ENCODE data around the gene ZNF280B. TPM values are rescaled to one million over a fixed set of nuclear protein-coding genes. Genes with fewer than 3 reads are reported as not detected.
"Not testable (repeated sequence)": the region's sequence is repeated elsewhere in the genome, so short reads cannot be mapped to it uniquely, and the experiment has no call there.

ZNF280B gene
- total and polyA plus RNA-seq, 12 donors, result 0.81 to 7.8 (median 3.6) TPM

- intact Hi-C loops (cut with DNase I), result no loop called here
- no peaks in the 10 kb centered on the region for H3K9me3 ChIP-seq (replicated peaks in 1 of 3)
- no peak overlapping the region for H3K27ac ChIP-seq
- DNase-seq, result no peak
- WGBS, 4 donors, result 70 to 83% (median 71%) methylated on average over 2 of the region's 2 CpGs
- H3K4me1 ChIP-seq (replicated peaks in 1 of 2), result peaks cover 0 to 7% of the 10 kb centered on the region in 2 donors
- H3K27me3 ChIP-seq, result no peaks in the 10 kb centered on the region
- TF ChIP-seq POLR2A (IDR thresholded peaks at IDR 0.05) (no peak), CTCF (IDR thresholded peaks at IDR 0.05) (no peak)
- no peak overlapping the region for H3K4me3 ChIP-seq
- H3K36me3 ChIP-seq (replicated peaks in 1 of 2), result no peaks in the 10 kb centered on the region
These were observed 10.3 kb downstream of the ZNF280B start for GRCh38 chr22:22498267-22498666.

- H3K27ac ChIP-seq; DNase-seq; intact Hi-C loops (cut with DNase I); H3K4me3 ChIP-seq; H3K27me3 ChIP-seq; H3K9me3 ChIP-seq (replicated peaks in 1 of 3); H3K4me1 ChIP-seq (replicated peaks in 1 of 2); H3K36me3 ChIP-seq (replicated peaks in 1 of 2): not testable (repeated sequence)
- 72 to 88% (median 79%) methylated on average over 3 of the region's 3 CpGs for WGBS, 4 donors
These were observed 17.0 kb downstream of the ZNF280B start for GRCh38 chr22:22491589-22491988.

- intact Hi-C loops (cut with DNase I), result no loop called here
- Histone ChIP-seq H3K4me3 (no peak overlapping the region), H3K4me1 (replicated peaks in 1 of 2) (no peaks in the 10 kb centered on the region), H3K36me3 (replicated peaks in 1 of 2) (peaks cover 0 to 10% of the 10 kb centered on the region in 2 donors), H3K9me3 (replicated peaks in 1 of 3) (no peaks in the 10 kb centered on the region), H3K27ac (no peak overlapping the region), H3K27me3 (no peaks in the 10 kb centered on the region)
- DNase-seq, result no peak
- 91 to 98% (median 95%) methylated on average over 5 of the region's 5 CpGs for WGBS, 4 donors
- no peak for TF ChIP-seq CTCF (IDR thresholded peaks at IDR 0.05)
- TF ChIP-seq POLR2A (IDR thresholded peaks at IDR 0.05), result no peak
These were observed 19.8 kb downstream of the ZNF280B start for GRCh38 chr22:22488736-22489135.

- Histone ChIP-seq H3K27me3 (no peaks in the 10 kb centered on the region), H3K4me1 (replicated peaks in 1 of 2) (no peaks in the 10 kb centered on the region), H3K27ac (no peak overlapping the region), H3K9me3 (replicated peaks in 1 of 3) (no peaks in the 10 kb centered on the region), H3K36me3 (replicated peaks in 1 of 2) (peaks cover 0 to 10% of the 10 kb centered on the region in 2 donors), H3K4me3 (no peak overlapping the region)
- intact Hi-C loops (cut with DNase I), result no loop called here
- TF ChIP-seq CTCF (IDR thresholded peaks at IDR 0.05) (no peak), POLR2A (IDR thresholded peaks at IDR 0.05) (no peak)
- no peak for DNase-seq
- 94 to 97% (median 94%) methylated on average over 12 of the region's 12 CpGs for WGBS, 4 donors
These were observed 20.5 kb downstream of the ZNF280B start for GRCh38 chr22:22487869-22488597.

- 92 to 98% (median 96%) methylated on average over 6 of the region's 6 CpGs for WGBS, 4 donors
- Histone ChIP-seq H3K36me3 (replicated peaks in 1 of 2) (peaks cover 0 to 7% of the 10 kb centered on the region in 2 donors), H3K27ac (no peak overlapping the region), H3K4me1 (replicated peaks in 1 of 2) (no peaks in the 10 kb centered on the region), H3K9me3 (replicated peaks in 1 of 3) (no peaks in the 10 kb centered on the region), H3K27me3 (no peaks in the 10 kb centered on the region), H3K4me3 (no peak overlapping the region)
- no peak for DNase-seq
- TF ChIP-seq CTCF (IDR thresholded peaks at IDR 0.05), result no peak
- TF ChIP-seq POLR2A (IDR thresholded peaks at IDR 0.05), result no peak
- intact Hi-C loops (cut with DNase I), result no loop called here
These were observed 21.5 kb downstream of the ZNF280B start for GRCh38 chr22:22487059-22487458.

All from adrenal gland (tissue), 12 donors.